Activated CD8-positive, alpha-beta memory T cell treated with anti-CD3 and anti-CD28 coated beads, Interleukin-2, amount 50 U/mL, for 1 hour (primary cell): ENCODE data around the gene PDGFB.
"Not testable (repeated sequence)": the region's sequence is repeated elsewhere in the genome, so short reads cannot be mapped to it uniquely, and the experiment has no call there.

ENCODE experiments used
- DNase-seq: peaks from one replicate; pipeline ENCODE4 v3.0.0-alpha.2; 2020; ENCODE audit errors: extremely low read depth

The PDGFB gene

GRCh38 chr22:39226353-39226752 is 18.4 kb downstream of the PDGFB start:
- no peak for DNase-seq

GRCh38 chr22:39225591-39225990 is 19.2 kb downstream of the PDGFB start:
- DNase-seq: no peak

- DNase-seq: no peak
Observed at GRCh38 chr22:39224550-39224949, 20.2 kb downstream of the PDGFB start.

GRCh38 chr22:39223091-39223710 is 21.6 kb downstream of the PDGFB start:
- no peak for DNase-seq

GRCh38 chr22:39221999-39222686 is 22.6 kb downstream of the PDGFB start:
- DNase-seq: no peak

- DNase-seq: no peak
Observed at GRCh38 chr22:39220890-39221850, 23.6 kb downstream of the PDGFB start.

- DNase-seq: no peak
Observed at GRCh38 chr22:39220450-39220849, 24.3 kb downstream of the PDGFB start.

- DNase-seq: no peak
Observed at GRCh38 chr22:39219071-39220039, 25.4 kb downstream of the PDGFB start.

GRCh38 chr22:39218432-39218831 is 26.4 kb downstream of the PDGFB start:
- DNase-seq: not testable (repeated sequence)

- no peak for DNase-seq
Observed at GRCh38 chr22:39216143-39216490, 28.7 kb downstream of the PDGFB start.

- DNase-seq: no peak
Observed at GRCh38 chr22:39215426-39216142, 29.2 kb downstream of the PDGFB start.

GRCh38 chr22:39215070-39215396 is 29.7 kb downstream of the PDGFB start:
- DNase-seq: no peak

- DNase-seq: no peak
Observed at GRCh38 chr22:39214383-39215069, 30.3 kb downstream of the PDGFB start.

GRCh38 chr22:39214006-39214382 is 30.8 kb downstream of the PDGFB start:
- no peak for DNase-seq

GRCh38 chr22:39212721-39213376 is 31.9 kb downstream of the PDGFB start:
- no peak for DNase-seq

GRCh38 chr22:39209756-39210155 is 35.0 kb downstream of the PDGFB start:
- DNase-seq: no peak

- no peak for DNase-seq
Observed at GRCh38 chr22:39208013-39208680, 36.6 kb downstream of the PDGFB start.

GRCh38 chr22:39207141-39208012 is 37.4 kb downstream of the PDGFB start:
- DNase-seq: no peak
